Activated effector memory CD4-positive, alpha-beta T cell treated with anti-CD3 and anti-CD28 coated beads, Interleukin-2, amount 50 U/mL, for 16 hours (primary cell): ENCODE measurements around the gene MYH3.

ENCODE experiments used
- DNase-seq: peaks from one replicate; pipeline ENCODE4 v3.0.0-alpha.2; 2020

Gene MYH3

DNA sequence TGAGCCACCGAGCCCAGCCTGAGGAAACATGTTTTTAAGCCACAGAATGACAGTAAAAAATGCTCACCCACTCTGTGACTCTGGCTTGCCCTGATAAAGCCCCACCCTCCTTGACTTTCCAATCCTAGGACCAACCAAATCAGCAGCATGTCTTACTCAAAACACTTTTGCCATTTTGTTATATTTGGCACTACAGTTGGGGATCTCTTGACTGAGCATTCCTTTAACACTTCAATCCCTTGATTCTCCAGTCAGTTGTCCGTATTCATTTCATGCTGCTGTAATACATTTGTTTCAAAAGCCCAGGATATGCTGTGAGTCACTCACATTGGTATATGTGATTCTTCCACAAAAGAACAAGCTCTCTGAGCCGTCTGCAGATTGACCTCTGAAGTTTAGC, 8.2 kb downstream of the MYH3 start:
- DNase-seq: no peak

GRCh38 chr17:10648381-10648780, 8.7 kb downstream of the MYH3 start:
- no peak for DNase-seq

DNA sequence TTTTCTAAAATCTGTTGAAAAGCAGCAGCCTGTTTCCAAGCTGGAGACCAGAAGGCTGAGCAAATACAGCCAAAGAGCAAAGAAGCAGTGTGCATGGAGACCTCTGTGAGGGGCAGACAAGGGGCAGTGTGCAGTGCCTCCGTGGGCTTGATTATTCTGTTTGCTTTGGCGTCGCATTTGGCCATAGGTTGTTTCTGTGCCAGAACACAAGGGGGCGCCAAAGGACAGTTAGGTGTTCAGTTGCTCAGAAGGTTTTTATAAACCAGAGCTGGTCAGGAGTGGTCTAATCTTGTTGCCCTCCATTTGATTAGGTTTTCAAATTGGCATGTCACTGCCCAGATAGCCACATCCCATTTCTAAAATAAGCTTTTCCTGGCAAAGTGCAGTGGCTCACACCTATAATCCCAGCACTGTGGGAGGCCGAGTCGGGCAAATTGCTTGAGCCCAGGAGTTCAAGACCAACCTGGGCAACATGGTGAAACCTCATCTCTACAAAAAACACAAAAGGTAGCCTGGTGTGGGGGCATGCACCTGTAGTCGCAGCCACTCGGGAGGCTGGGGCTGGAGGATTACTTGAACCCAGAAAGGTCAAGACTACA, 10.6 kb downstream of the MYH3 start:
- DNase-seq: peak; percentile 89

DNA sequence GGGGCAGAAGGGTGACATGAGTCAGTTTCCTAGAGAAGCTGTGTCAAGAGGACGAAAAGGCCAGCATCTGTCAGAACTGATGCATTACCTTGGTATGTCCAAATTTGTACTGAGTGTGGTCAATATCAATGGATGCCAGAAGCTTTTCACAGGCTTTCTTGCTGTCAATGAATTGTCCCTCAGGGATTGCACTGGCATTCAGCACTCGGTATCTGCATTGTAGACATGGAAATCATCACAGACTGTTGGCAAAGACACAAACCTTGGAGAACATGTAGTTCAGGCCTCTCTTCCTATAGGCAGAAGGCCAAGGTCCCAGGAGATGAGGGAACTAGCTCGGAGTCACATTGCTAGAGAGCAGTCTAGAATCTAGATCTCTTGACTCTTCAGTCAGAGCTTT, 16.6 kb downstream of the MYH3 start:
- no peak for DNase-seq

DNA sequence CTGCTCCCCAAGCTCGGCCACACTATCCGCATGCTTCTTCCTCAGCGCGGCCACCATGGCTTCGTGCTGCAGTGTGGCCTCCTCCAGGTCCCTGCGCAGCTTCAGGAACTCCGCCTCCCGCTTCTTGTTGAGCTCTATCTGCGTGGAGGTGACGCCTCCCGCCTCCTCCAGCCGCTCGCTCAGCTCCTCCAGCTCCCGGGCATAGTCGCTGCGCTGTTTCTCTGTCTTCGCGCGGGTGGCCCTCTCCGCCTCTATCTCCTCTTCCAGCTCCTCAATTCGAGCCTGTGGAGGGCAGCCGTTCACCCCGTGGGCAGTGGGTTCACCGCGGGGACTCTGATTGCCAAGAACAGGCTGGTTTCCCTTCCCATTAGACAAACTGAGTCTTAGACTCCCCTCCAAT, 19.0 kb downstream of the MYH3 start:
- no peak for DNase-seq

DNA sequence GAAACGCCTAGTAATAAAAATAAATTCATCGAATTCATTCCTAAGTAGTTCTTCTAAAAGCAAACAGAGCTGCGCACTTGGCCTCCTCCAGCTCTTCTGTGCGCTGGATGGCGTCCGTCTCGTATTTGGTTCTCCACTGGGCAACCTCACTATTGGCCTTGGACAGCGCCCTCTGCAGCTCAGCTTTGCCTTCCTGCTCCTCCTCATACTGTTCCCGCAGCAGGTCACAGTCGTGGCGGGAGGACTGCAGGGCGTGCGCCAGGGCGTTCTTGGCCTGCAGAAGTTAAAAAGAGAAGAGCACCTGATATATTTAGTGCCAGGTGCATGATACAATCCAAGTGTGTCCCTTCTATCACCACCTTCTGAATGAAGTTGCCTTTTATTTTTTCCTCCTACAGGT, 21.8 kb downstream of the MYH3 start:
- no peak for DNase-seq

DNA sequence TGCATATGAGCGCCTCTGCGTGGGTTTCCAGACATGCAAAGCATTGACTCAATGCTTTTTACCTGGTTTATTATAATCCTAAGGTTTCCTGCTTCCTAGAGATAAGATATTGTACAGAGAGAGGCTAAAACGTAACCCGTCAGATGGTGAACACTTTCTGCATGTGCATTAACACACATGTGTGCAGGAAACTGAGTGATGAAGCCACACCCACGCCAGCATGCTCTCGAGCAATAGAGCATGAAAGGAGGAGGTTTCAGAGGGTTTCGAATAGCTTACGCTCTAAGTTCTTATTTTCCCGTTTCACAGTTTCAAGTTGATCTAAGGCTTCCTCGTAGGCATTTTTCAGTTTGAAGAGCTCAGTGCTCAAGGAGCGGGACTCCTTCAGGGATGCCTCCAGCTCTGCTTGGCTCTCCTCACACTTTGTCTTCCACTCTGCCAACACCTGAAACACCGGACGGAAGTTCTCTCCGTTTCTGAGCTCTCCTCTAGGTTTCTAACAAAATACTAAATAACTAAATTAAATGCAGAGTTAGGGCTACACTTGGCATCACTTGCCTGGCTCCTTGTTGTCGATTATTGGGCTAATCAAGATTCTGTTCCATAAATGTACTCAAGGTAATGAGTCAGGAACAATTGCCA, 23.2 kb downstream of the MYH3 start:
- no peak for DNase-seq

DNA sequence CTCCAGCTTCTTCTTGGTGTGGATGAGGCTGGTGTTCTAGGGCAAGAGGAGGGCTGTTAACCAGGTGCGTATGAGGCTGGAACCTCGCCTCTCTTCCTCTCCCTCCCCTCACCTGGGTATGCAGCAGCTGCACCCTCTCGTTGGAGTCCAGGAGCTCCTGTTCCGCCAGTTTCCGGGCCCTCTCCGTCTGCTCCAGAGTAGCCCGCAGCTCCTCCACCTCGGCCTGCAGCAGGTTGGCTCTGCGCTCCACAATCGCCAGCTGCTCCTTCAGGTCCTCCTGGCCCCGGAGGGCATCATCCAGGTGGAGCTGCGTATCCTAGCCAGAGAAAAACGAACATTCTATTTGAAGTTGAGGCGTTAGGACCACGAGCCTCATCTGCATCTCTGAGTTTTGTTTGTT, 25.4 kb downstream of the MYH3 start:
- no peak for DNase-seq

DNA sequence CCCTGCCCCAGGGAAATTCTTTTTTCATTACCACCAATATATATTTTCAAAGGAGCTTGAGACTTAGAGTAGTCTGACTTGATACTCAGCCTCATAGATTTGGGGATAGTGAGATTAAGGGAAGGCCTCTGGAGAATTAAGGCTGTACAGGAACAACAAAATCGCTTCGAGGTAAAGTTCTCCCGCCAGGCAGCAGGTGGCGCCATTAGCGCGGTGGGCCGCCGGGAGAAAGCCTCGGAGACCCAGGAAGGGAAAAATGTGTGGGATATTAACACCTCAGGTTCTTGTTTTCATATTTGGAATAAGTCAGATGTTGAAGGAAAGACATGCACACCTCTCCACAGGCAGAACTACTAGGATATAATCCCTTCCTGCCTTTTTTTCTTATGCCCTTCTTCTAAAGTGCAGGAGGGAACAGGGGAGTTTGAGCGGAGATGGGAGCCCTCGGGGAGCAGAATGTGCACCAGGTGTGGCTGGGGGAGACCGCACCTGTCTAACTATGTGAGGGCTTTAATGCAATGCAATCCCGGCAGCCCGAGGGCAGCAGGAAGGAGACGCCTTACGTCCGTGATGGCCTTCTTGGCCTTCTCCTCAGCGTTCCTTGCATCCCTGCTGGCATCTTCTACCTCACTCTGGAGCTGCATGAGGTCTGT, 25.9 kb downstream of the MYH3 start:
- DNase-seq: peak; percentile 73

- DNase-seq: no peak
These were observed 27.4 kb downstream of the MYH3 start for GRCh38 chr17:10629706-10630105.

DNA sequence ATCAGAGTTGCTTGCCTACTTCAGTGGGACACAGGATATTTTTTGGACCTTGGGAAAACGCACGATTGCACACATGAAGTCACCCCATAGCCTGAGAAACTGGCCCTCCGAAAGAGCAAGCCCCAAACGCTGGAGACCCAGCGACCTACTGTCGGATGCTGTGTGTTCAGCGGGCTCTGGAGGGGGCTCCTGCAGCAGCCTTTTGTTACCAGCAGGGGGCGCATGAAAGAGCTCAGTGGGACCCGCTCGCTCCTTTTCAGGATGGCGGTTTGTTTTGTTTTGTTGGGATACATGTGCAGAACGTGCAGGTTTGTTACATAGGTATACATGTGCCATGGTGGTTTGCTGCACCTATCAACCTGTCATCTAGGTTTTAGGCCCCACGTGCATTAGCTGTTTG, 28.4 kb downstream of the MYH3 start:
- DNase-seq: no peak

GRCh38 chr17:10626390-10626789, 30.7 kb downstream of the MYH3 start:
- no peak for DNase-seq

GRCh38 chr17:10624969-10625368, 32.1 kb downstream of the MYH3 start:
- DNase-seq: no peak

- no peak for DNase-seq
These were observed 33.3 kb downstream of the MYH3 start for GRCh38 chr17:10623737-10624338.

GRCh38 chr17:10622617-10623485, 34.3 kb downstream of the MYH3 start:
- no peak for DNase-seq

- DNase-seq: no peak
These were observed 35.7 kb downstream of the MYH3 start for GRCh38 chr17:10621397-10621796.

DNA sequence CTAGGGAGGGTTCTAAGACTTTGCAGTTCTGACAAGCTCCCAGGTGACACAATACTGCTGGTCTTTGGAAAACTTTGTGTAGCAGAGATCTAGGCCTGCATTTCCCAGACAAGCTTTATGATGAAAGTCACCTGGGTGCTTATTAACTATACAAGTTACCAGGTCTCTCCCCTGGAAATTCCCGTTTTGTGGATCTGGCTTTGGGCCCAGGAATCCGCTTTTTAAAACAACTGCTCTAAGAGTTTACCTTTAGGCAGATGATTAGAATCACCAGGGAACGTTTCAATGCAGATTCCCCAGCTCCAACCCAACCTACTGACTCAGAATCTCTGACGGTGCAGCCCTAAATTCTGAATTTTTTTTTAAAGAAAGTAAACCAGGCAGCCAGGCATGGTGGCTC, 36.3 kb downstream of the MYH3 start:
- DNase-seq: no peak

GRCh38 chr17:10618202-10618635, 38.9 kb downstream of the MYH3 start:
- peak; percentile 83 for DNase-seq

GRCh38 chr17:10617120-10617505, 40.0 kb downstream of the MYH3 start:
- DNase-seq: no peak

- peak; percentile 90 for DNase-seq
These were observed 40.5 kb downstream of the MYH3 start for GRCh38 chr17:10616502-10617119.

DNA sequence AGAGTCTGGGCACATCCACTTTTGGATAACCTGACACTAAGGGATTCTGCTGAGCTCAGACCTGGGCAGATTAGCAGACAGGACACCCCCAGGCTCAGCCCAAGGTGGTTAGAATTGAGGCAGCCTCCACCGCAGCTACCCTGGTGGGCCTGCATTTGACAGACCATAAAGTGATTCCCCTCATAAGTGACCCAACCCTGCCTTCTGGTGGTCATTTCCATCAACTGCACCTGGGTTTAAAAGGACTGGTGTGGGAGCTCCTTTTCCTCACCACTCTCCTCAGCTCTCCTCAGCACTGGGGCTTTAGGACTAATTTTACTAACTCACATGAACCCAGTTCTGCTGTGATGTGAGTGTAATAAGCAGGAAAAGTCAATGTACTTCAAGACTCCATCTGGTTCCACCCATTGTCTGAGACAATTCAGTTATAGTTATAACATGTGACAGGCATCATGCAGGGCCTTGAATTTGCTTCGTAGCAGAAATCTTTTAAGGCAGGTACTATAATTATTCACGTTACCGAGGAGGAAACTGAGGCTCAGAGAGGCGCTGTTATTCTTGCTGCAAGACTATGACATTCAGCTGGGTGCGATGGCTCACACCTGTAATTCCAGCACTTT, 42.5 kb downstream of the MYH3 start:
- DNase-seq: no peak
